ENCODE data around the gene AKAP8.
A peak's percentile ranks its signal among the peaks of the same experiment; 100 is the strongest.
"Not testable (repeated sequence)": the region's sequence is repeated elsewhere in the genome, so short reads cannot be mapped to it uniquely, and the experiment has no call there.

The AKAP8 gene

GRCh38 chr19:15398501-15399233 lies 19.1 kb upstream of the AKAP8 start:
- H3K4me1 Mint-ChIP-seq (ENCODE audit: low read depth) = no peaks in the 10 kb centered on the region
- intact Hi-C loops (cut with micrococcal nuclease) = no loop called here
- peaks cover 100% of the 10 kb centered on the region for H3K36me3 Mint-ChIP-seq (ENCODE audit: low read depth)

GRCh38 chr19:15397782-15398181 lies 18.2 kb upstream of the AKAP8 start:
- H3K27me3 Mint-ChIP-seq = no peaks in the 10 kb centered on the region

More at GRCh38 chr19:15398501-15399233, 19.1 kb upstream of the AKAP8 start:
- Mint-ChIP-seq H3K4me3 (no peak overlapping the region), H3K9me3 (no peaks in the 10 kb centered on the region), H3K27me3 (no peaks in the 10 kb centered on the region), H3K27ac (no peak overlapping the region)

GRCh38 chr19:15397236-15397635 lies 17.6 kb upstream of the AKAP8 start:
- Mint-ChIP-seq H3K4me3 (no peak overlapping the region), H3K27me3 (no peaks in the 10 kb centered on the region), H3K36me3 (ENCODE audit: low read depth) (peaks cover 100% of the 10 kb centered on the region), H3K9me3 (no peaks in the 10 kb centered on the region), H3K4me1 (ENCODE audit: low read depth) (no peaks in the 10 kb centered on the region), H3K27ac (no peak overlapping the region)
- intact Hi-C loops (cut with micrococcal nuclease) = no loop called here

More at GRCh38 chr19:15397782-15398181, 18.2 kb upstream of the AKAP8 start:
- Mint-ChIP-seq H3K36me3 (ENCODE audit: low read depth) (peaks cover 100% of the 10 kb centered on the region), H3K9me3 (no peaks in the 10 kb centered on the region), H3K4me1 (ENCODE audit: low read depth) (no peaks in the 10 kb centered on the region), H3K4me3 (no peak overlapping the region), H3K27ac (no peak overlapping the region)
- intact Hi-C loops (cut with micrococcal nuclease) = no loop called here

- Mint-ChIP-seq H3K4me1 (ENCODE audit: low read depth) (no peaks in the 10 kb centered on the region), H3K27me3 (no peaks in the 10 kb centered on the region), H3K9me3 (no peaks in the 10 kb centered on the region), H3K36me3 (ENCODE audit: low read depth) (peaks cover 100% of the 10 kb centered on the region), H3K4me3 (no peak overlapping the region), H3K27ac (no peak overlapping the region)
- intact Hi-C loops (cut with micrococcal nuclease) = no loop called here
Measured at GRCh38 chr19:15396436-15396835, 16.8 kb upstream of the AKAP8 start.

- H3K4me3 Mint-ChIP-seq; H3K27me3 Mint-ChIP-seq; H3K9me3 Mint-ChIP-seq; H3K4me1 Mint-ChIP-seq (ENCODE audit: low read depth); intact Hi-C loops (cut with micrococcal nuclease): not testable (repeated sequence)
- H3K27ac Mint-ChIP-seq = peak overlapping the region; percentile 14
- H3K36me3 Mint-ChIP-seq (ENCODE audit: low read depth) = peaks cover 99% of the 10 kb centered on the region
Measured at GRCh38 chr19:15395251-15395650, 15.7 kb upstream of the AKAP8 start.

GRCh38 chr19:15394426-15394825 lies 14.8 kb upstream of the AKAP8 start:
- intact Hi-C loops (cut with micrococcal nuclease) = no loop called here
- no peak overlapping the region for H3K4me3 Mint-ChIP-seq
- H3K4me1 Mint-ChIP-seq (ENCODE audit: low read depth) = no peaks in the 10 kb centered on the region
- H3K27ac Mint-ChIP-seq = peak overlapping the region; percentile 14
- peaks cover 99% of the 10 kb centered on the region for H3K36me3 Mint-ChIP-seq (ENCODE audit: low read depth)
- no peaks in the 10 kb centered on the region for H3K27me3 Mint-ChIP-seq
- H3K9me3 Mint-ChIP-seq = no peaks in the 10 kb centered on the region

GRCh38 chr19:15393963-15394362 lies 14.4 kb upstream of the AKAP8 start:
- H3K4me3 Mint-ChIP-seq = no peak overlapping the region
- H3K9me3 Mint-ChIP-seq = no peaks in the 10 kb centered on the region
- intact Hi-C loops (cut with micrococcal nuclease) = no loop called here
- H3K36me3 Mint-ChIP-seq (ENCODE audit: low read depth) = peaks cover 99% of the 10 kb centered on the region
- no peaks in the 10 kb centered on the region for H3K4me1 Mint-ChIP-seq (ENCODE audit: low read depth)
- H3K27me3 Mint-ChIP-seq = no peaks in the 10 kb centered on the region
- no peak overlapping the region for H3K27ac Mint-ChIP-seq

- intact Hi-C loops (cut with micrococcal nuclease) = no loop called here
- Mint-ChIP-seq H3K4me1 (ENCODE audit: low read depth) (no peaks in the 10 kb centered on the region), H3K4me3 (no peak overlapping the region), H3K27me3 (no peaks in the 10 kb centered on the region), H3K9me3 (no peaks in the 10 kb centered on the region), H3K27ac (no peak overlapping the region), H3K36me3 (ENCODE audit: low read depth) (peaks cover 94% of the 10 kb centered on the region)
Measured at GRCh38 chr19:15390814-15391213, 11.2 kb upstream of the AKAP8 start.

- Mint-ChIP-seq H3K9me3 (no peaks in the 10 kb centered on the region), H3K36me3 (ENCODE audit: low read depth) (peaks cover 51% of the 10 kb centered on the region), H3K27ac (no peak overlapping the region), H3K4me1 (ENCODE audit: low read depth) (peaks cover 34% of the 10 kb centered on the region), H3K4me3 (no peak overlapping the region), H3K27me3 (no peaks in the 10 kb centered on the region)
- intact Hi-C loops (cut with micrococcal nuclease) = no loop called here
Measured at GRCh38 chr19:15381864-15382263, 2.3 kb upstream of the AKAP8 start.

- Mint-ChIP-seq H3K9me3 (no peaks in the 10 kb centered on the region), H3K36me3 (ENCODE audit: low read depth) (peaks cover 51% of the 10 kb centered on the region), H3K27ac (no peak overlapping the region), H3K4me1 (ENCODE audit: low read depth) (peaks cover 38% of the 10 kb centered on the region), H3K27me3 (no peaks in the 10 kb centered on the region), H3K4me3 (no peak overlapping the region)
- intact Hi-C loops (cut with micrococcal nuclease) = no loop called here
Measured at GRCh38 chr19:15381429-15381828, 1.8 kb upstream of the AKAP8 start.

- Mint-ChIP-seq H3K27ac (peak overlapping the region; percentile 97), H3K36me3 (ENCODE audit: low read depth) (peaks cover 50% of the 10 kb centered on the region), H3K9me3 (no peaks in the 10 kb centered on the region), H3K4me3 (peak overlapping the region; percentile 93), H3K4me1 (ENCODE audit: low read depth) (peaks cover 41% of the 10 kb centered on the region), H3K27me3 (no peaks in the 10 kb centered on the region)
- intact Hi-C loops (cut with micrococcal nuclease) = loop anchor here (2.0 to 5.0 kb wide), 2 partner anchors 39 to 48 kb away; partner anchors contain the start of genes AKAP8L and BRD4
Measured at GRCh38 chr19:15379999-15380647, 536 bp upstream of the AKAP8 start.

GRCh38 chr19:15378534-15379082 lies 979 bp downstream of the AKAP8 start:
- H3K9me3 Mint-ChIP-seq = no peaks in the 10 kb centered on the region
- intact Hi-C loops (cut with micrococcal nuclease) = loop anchor here (2.0 to 5.0 kb wide), 2 partner anchors 40 to 46 kb away; partner anchors contain the start of genes AKAP8L and BRD4
- H3K4me3 Mint-ChIP-seq = peak overlapping the region; percentile 93
- peak overlapping the region; percentile 97 for H3K27ac Mint-ChIP-seq
- no peaks in the 10 kb centered on the region for H3K27me3 Mint-ChIP-seq
- peaks cover 64% of the 10 kb centered on the region for H3K36me3 Mint-ChIP-seq (ENCODE audit: low read depth)
- peaks cover 51% of the 10 kb centered on the region for H3K4me1 Mint-ChIP-seq (ENCODE audit: low read depth)

- intact Hi-C loops (cut with micrococcal nuclease) = loop anchor here (5.0 kb wide), 1 partner anchor 43 kb away; the partner anchor contains the start of gene BRD4
- H3K4me1 Mint-ChIP-seq (ENCODE audit: low read depth) = peaks cover 31% of the 10 kb centered on the region
- H3K9me3 Mint-ChIP-seq = no peaks in the 10 kb centered on the region
- H3K36me3 Mint-ChIP-seq (ENCODE audit: low read depth) = peaks cover 76% of the 10 kb centered on the region
- H3K27ac Mint-ChIP-seq = peak overlapping the region; percentile 71
- H3K27me3 Mint-ChIP-seq = no peaks in the 10 kb centered on the region
- H3K4me3 Mint-ChIP-seq = no peak overlapping the region
Measured at GRCh38 chr19:15374796-15375440, 4.7 kb downstream of the AKAP8 start.

All from dendritic cell treated with granulocyte-macrophage colony-stimulating factor and Interleukin-4, amounts not matched to agents 40 ng/mL and 50 ng/mL, for 4 days (primary cell).